Stimulated activated CD4-positive, alpha-beta T cell treated with anti-CD3 and anti-CD28 coated beads, Interleukin-4, amount 100 ng/mL, for 4 hours (primary cell): Measurements from ENCODE around the gene PLAAT1.

Experiments used
- DNase-seq, 2 experiments: peaks; one replicate each; pipeline ENCODE4 v3.0.0-alpha.2; 2020

The PLAAT1 gene

DNA sequence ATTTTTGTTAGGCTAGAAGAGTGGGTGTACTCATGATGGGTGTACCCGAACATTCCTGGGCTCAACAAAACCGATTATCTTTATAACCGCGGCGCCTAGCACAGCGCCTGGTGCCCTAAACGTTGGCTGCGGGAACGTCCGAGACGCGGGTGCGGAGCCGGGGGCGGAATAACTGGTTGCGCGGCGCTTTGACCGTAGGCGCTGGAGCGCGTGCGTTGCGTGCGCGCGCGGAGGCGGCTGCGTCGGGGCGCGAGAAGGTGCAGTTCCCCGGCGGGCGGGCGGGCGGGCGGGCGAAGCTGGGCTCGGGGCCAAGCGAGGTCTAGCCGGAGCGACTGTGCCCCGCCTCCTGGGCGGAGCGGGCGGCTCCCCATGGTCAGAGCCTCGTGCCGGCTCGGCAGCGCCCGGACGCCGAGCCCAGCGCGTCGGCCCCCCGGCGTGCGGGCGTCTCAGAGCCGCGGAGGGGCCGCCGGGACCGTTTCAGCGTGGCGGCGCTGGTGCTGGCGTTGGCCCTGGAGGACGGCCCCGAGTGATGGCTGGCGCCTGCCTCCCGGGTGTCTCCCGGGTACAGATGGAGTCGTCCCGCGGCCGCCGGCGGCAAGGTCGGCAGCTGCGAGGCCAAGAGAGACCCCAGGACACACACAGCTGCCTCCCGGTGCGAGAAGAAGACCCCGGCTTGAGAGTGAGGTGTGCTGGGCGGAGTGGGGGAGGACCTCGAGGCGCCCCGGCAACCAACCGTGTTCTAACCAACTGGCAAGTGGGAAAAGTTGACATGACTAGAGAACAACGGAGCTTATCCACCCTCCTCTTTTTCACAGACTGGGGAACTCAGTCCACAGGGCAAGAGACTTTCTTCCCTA, at the start of gene PLAAT1:
Gene PLAAT1 (plus strand): TSS at position 373 of the 857 bp plus-strand sequence. CDS start 14,429 bp downstream, outside the sequence.
- peak in 1 of 2 experiments; percentile 12 for DNase-seq

- no peak for DNase-seq
Observed at GRCh38 chr3:193194371-193194770, 46.7 kb upstream of the PLAAT1 start.

- DNase-seq, result no peak
Observed at GRCh38 chr3:193196746-193197145, 44.3 kb upstream of the PLAAT1 start.

DNA sequence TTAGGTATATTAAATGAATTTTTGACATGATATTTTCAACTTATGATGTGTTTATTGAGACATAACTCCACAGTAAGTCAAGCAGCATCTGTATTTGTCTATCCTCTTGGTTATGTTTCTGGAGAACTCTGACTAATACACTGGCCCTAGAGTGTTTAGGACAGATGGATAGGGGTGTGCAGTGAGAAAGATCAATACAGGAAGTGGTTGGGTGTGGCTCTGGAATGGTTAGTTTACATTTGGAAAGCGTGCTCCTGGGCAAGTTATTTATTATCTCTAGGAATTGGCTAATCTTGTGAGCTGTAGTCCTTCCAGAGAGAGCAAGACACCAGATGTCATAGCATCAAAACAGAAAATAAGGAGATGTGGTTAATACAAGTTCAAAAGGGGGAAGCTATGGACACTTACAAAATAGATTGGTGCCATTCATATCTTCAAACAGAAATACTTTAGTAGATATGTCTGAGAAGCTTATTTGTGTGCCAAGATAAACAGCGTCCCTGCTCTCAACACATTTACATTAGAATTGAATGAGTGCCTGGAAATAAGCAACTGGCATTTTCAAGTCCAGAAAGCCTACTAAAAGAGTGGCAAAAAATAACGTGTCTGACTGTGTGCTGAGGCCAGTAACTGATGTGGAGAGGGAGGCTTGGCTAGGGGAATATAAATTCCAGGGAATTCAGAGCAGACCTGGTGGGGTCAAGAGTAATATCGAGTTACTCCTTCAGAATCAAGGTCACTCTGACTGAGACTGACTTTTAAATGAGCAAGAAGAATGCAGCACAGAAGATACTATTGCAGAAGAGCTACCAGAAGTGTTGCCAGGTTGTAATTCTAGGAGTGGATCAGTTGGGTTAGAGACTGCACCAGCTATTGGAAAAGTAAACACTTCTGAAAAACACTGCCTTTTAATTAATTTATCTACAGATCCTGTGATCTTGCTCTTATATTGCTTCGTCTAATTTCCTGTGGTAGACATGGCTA, 33.4 kb upstream of the PLAAT1 start:
- no peak for DNase-seq

GRCh38 chr3:193210618-193211017, 30.4 kb upstream of the PLAAT1 start:
- DNase-seq, result no peak

DNA sequence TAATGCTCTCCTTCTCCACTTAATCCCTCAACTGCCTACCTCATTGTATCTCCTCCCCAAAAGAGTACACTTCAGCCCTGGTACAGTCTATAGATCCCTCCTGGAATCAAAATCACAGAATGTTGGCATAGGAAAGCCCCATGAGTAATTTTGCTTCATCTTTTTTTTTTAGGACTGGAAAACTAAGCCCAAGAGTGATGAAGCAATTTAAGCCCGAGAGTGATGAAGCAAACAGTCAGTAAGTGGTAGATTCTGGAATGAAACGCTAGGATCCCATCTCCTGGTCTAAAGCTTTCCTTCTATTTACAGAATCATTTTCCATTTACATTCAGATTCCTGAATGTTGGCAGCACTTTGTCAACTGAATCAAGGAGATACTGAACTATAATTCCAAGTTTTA, 29.8 kb upstream of the PLAAT1 start:
- DNase-seq, result no peak

GRCh38 chr3:193211984-193212383, 29.0 kb upstream of the PLAAT1 start:
- DNase-seq, result no peak

GRCh38 chr3:193212844-193213243, 28.2 kb upstream of the PLAAT1 start:
- DNase-seq, result no peak

DNA sequence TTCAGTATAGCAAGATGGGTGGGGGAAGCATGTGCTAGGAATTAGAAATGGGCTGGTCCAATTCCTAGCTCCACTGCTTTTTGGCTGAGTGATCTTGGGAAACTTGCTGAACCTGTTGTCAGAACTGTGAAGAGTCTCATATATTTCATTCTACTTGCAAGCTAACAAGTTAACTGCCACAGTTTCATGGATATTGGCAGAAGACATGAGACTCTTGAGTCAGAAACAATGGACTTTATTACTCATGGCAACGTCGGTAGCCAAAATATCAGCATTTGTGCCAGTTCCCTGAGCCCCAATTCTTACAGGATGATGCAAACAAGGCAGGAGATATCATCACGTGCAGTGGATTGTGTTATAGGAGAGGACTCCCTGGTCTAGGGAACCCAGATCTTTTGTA, 26.6 kb upstream of the PLAAT1 start:
- DNase-seq, result no peak

GRCh38 chr3:193225302-193226125, 15.5 kb upstream of the PLAAT1 start:
- DNase-seq, result no peak

DNA sequence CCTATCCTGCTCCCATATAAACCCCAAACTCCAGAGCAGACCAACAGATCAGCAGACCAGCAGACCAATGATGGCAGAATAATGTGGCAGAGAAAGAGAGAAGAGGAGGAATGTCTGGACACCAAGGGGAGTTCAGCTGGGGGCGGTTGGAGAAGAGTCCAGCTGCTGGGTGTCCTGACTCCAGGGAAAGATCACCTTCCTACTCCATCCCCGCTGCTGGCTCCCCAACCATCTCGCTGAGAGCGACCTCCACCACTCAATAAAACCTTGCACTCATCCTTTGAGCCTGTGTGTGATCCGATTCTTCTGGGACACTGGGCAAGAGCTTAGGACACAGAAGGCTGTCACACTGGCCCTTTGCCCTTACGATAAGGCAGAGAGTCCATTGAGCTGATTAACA, 12.8 kb upstream of the PLAAT1 start:
- no peak for DNase-seq

GRCh38 chr3:193229851-193230420, 11.1 kb upstream of the PLAAT1 start:
- no peak for DNase-seq

DNA sequence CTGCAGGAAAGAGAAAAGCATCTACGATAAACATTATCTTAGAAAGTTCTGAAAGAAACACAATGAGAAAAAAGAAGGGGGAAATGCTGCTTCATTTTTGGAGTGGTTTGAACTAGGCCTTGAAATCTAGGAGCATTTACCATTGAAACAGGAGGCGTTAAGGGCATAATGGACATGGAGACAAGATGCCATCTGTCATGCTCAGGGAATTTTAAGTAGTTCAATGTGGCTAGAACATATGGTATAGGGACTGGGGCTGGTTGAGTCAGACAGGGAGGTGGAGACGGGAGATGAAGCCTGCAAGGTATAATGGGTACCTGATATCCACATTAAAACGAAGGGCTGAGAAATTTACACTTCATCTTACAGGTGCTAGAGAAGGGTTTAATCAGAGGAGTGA, 10.4 kb upstream of the PLAAT1 start:
- DNase-seq, result no peak

- no peak for DNase-seq
Observed at GRCh38 chr3:193231201-193231600, 9.8 kb upstream of the PLAAT1 start.

DNA sequence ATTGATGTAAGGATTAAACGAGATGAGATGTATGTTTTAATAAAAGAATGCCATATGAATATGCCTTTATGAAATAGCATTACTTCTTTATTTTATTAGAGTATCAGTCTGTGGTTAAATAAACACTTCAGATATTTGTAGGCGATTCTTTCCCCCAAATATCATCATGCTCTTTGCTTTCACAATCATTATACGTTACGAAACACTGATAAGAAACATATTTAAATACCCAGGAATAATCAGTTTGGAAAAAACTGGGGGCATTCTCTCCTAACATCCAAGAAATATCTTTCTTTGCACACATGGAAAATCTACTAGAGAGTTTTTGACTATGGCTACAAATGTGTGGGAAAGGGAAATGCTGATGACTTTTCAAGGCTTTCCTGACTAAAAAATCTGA, 4.4 kb upstream of the PLAAT1 start:
- DNase-seq, result no peak

DNA sequence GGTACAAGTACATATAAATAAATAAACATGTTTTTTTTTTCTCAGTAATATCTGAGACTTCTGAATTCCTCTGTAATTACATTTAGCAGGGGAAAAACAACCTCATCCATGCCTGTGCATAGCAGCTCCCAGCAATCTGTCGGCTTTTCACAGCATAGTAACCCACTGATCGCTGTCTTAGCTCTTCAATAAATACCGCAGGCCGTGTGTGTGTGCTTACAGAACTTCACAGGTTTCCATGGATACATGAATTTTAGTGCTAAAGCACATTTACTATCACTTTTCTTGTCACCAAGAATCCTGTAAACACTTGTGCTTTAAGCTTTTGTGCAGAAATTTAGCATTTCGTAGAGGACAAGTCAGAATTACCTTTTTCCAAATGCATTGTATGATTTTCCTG, 4.0 kb upstream of the PLAAT1 start:
- DNase-seq, result no peak

GRCh38 chr3:193240436-193240849, 579 bp upstream of the PLAAT1 start:
- DNase-seq, result no peak

DNA sequence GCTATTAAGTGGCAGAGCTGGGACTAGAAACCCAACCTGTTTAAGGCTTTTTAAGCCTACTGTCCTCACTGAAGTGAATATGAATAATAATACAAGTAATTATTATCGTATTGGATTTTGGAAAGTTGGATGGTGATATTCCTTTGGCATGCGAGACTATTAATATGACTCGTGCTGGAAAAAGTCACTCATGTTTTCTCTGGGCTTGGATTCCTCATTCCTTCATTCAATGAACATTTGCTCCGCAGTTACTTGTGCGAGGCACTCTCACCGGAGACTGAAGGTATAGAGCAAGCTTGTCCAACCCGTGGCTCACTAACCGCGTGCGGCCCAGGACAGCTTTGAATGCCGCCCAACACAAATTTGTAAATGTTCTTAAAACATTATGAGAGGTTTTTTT, 694 bp downstream of the PLAAT1 start:
- no peak for DNase-seq

GRCh38 chr3:193243571-193243970, 2.5 kb downstream of the PLAAT1 start:
- DNase-seq, result no peak

- no peak for DNase-seq
Observed at GRCh38 chr3:193248848-193249468, 7.9 kb downstream of the PLAAT1 start.

- no peak for DNase-seq
Observed at GRCh38 chr3:193250492-193250891, 9.5 kb downstream of the PLAAT1 start.
